HEK293 (cell line): ENCODE results near the gene UBE2G2.
A peak's percentile ranks its signal among the peaks of the same experiment; 100 is the strongest.

Experiments used
- CTCF ChIA-PET: fragments of 350-600 bp; formaldehyde crosslinking; extraction: SDS; loops from one replicate; lab custom pipeline; 2021; ENCODE audit warnings: antibody characterized with exemption; lab: Yijun Ruan, JAX
- POLR2A ChIA-PET: fragments of 300-600 bp; formaldehyde crosslinking; extraction: SDS; loops from one replicate; lab custom pipeline; 2020; ENCODE audit warnings: antibody characterized with exemption, inconsistent platforms; lab: Yijun Ruan, JAX
- H3K27ac ChIP-seq: fragments of 200-500 bp; sonication (Bioruptor generic); 2 replicates; pipeline ENCODE4 v1.5.1; 2014; ENCODE audit warnings: low read depth, low read length, control low read depth, inconsistent platforms; ENCODE audit errors: extremely low read depth
- H3K36me3 ChIP-seq, 2 experiments: fragments of 200-500 bp in 1 of 2; sonication (Bioruptor generic) in 1 of 2; 1 replicate in 1 of 2; 2 replicates in 1 of 2; pipeline ENCODE4 v1.5.1; 2014 to 2017; ENCODE audit warnings: inconsistent platforms in 2 of 2, low read length in 2 of 2; ENCODE audit not compliant: control insufficient read depth in 2 of 2, insufficient read depth in 1 of 2
- H3K4me1 ChIP-seq: fragments of 200-500 bp; sonication (Bioruptor generic); 2 replicates; pipeline ENCODE4 v1.5.1; 2014; ENCODE audit warnings: mild to moderate bottlenecking, low read length, inconsistent platforms; ENCODE audit not compliant: control insufficient read depth, insufficient read depth
- H3K4me3 ChIP-seq: 2 replicates; pipeline ENCODE4 v1.5.1; 2011; ENCODE audit warnings: low read depth, mild to moderate bottlenecking, control low read depth, low read length, moderate library complexity
- H3K9me3 ChIP-seq: fragments of 200-500 bp; sonication (Bioruptor generic); 2 replicates; pipeline ENCODE4 v1.5.1; 2014; ENCODE audit warnings: low read depth, low read length, inconsistent platforms; ENCODE audit not compliant: control insufficient read depth, insufficient read depth
- KLF7 ChIP-seq: fragments of 450-650 bp; formaldehyde crosslinking; IDR thresholded peaks from 2 replicates; pipeline ENCODE4 v1.5.1; 2016; ENCODE audit warnings: missing biosample characterization, missing genetic modification characterization, borderline replicate concordance
- MEIS1 ChIP-seq: sonication (generic); formaldehyde crosslinking; IDR thresholded peaks from 2 replicates; pipeline ENCODE4 v1.8.1; 2022; ENCODE audit warnings: missing genetic modification reagents, mild to moderate bottlenecking, borderline replicate concordance
- REPIN1 ChIP-seq: fragments of 450-650 bp; formaldehyde crosslinking; IDR thresholded peaks from 2 replicates; pipeline ENCODE4 v1.5.1; 2017; ENCODE audit warnings: missing biosample characterization, missing genetic modification characterization, low read depth
- SCRT2 ChIP-seq: fragments of 450-650 bp; formaldehyde crosslinking; IDR thresholded peaks from 2 replicates; pipeline ENCODE4 v1.5.1; 2016; ENCODE audit warnings: missing biosample characterization, missing genetic modification characterization
- WT1 ChIP-seq: fragments of 450-650 bp; formaldehyde crosslinking; IDR thresholded peaks from 2 replicates; pipeline ENCODE4 v1.5.1; 2016; ENCODE audit warnings: missing biosample characterization, missing genetic modification characterization
- ZBTB20 ChIP-seq: fragments of 450-650 bp; formaldehyde crosslinking; IDR thresholded peaks from 2 replicates; pipeline ENCODE4 v1.5.1; 2016; ENCODE audit warnings: missing biosample characterization, missing genetic modification characterization
- ZFHX2 ChIP-seq: fragments of 450-650 bp; formaldehyde crosslinking; conservative IDR thresholded peaks from 2 replicates; pipeline ENCODE4 v1.5.1; 2016; ENCODE audit warnings: missing biosample characterization, missing genetic modification characterization
- ZFP3 ChIP-seq: fragments of 450-650 bp; formaldehyde crosslinking; IDR thresholded peaks from 2 replicates; pipeline ENCODE4 v1.5.1; 2016; ENCODE audit warnings: low read depth, missing biosample characterization, missing genetic modification characterization
- ZFP37 ChIP-seq: fragments of 450-650 bp; formaldehyde crosslinking; IDR thresholded peaks from 2 replicates; pipeline ENCODE4 v1.5.1; 2016; ENCODE audit warnings: missing biosample characterization, missing genetic modification characterization
- ZIC2 ChIP-seq: fragments of 450-650 bp; formaldehyde crosslinking; IDR thresholded peaks from 2 replicates; pipeline ENCODE4 v1.5.1; 2016; ENCODE audit warnings: missing biosample characterization, missing genetic modification characterization
- ZNF157 ChIP-seq: fragments of 450-650 bp; formaldehyde crosslinking; IDR thresholded peaks from 2 replicates; pipeline ENCODE4 v1.5.1; 2016; ENCODE audit warnings: missing biosample characterization, missing genetic modification characterization
- ZNF16 ChIP-seq: fragments of 450-650 bp; formaldehyde crosslinking; IDR thresholded peaks from 2 replicates; pipeline ENCODE4 v1.5.1; 2016; ENCODE audit warnings: low read depth, missing biosample characterization, missing genetic modification characterization
- ZNF239 ChIP-seq: fragments of 450-650 bp; formaldehyde crosslinking; IDR thresholded peaks from 2 replicates; pipeline ENCODE4 v1.5.1; 2016; ENCODE audit warnings: missing biosample characterization, missing genetic modification characterization
- ZNF423 ChIP-seq: fragments of 450-650 bp; formaldehyde crosslinking; IDR thresholded peaks from 2 replicates; pipeline ENCODE4 v1.5.1; 2016; ENCODE audit warnings: missing biosample characterization, missing genetic modification characterization
- ZNF585B ChIP-seq: fragments of 450-650 bp; formaldehyde crosslinking; IDR thresholded peaks from 2 replicates; pipeline ENCODE4 v1.5.1; 2016; ENCODE audit warnings: missing biosample characterization, missing genetic modification characterization
- ZNF621 ChIP-seq: fragments of 450-650 bp; formaldehyde crosslinking; IDR thresholded peaks from 2 replicates; pipeline ENCODE4 v1.5.1; 2017; ENCODE audit warnings: missing biosample characterization, missing genetic modification characterization
- ZNF707 ChIP-seq: fragments of 450-650 bp; formaldehyde crosslinking; IDR thresholded peaks from 2 replicates; pipeline ENCODE4 v1.5.1; 2016; ENCODE audit warnings: missing biosample characterization, missing genetic modification characterization
- ZNF747 ChIP-seq: fragments of 450-650 bp; formaldehyde crosslinking; IDR thresholded peaks from 2 replicates; pipeline ENCODE4 v1.5.1; 2016; ENCODE audit warnings: missing biosample characterization, missing genetic modification characterization
- ZNF843 ChIP-seq: fragments of 450-650 bp; formaldehyde crosslinking; IDR thresholded peaks from 2 replicates; pipeline ENCODE4 v1.5.1; 2016; ENCODE audit warnings: missing biosample characterization, missing genetic modification characterization
- TF ChIP-seq, protein P1 (sequence below): fragments of 450-650 bp; formaldehyde crosslinking; IDR thresholded peaks from 2 replicates; pipeline ENCODE4 v1.5.1; 2016; ENCODE audit warnings: missing biosample characterization, missing genetic modification characterization, borderline replicate concordance
- TF ChIP-seq, protein P2 (sequence below): fragments of 450-650 bp; formaldehyde crosslinking; IDR thresholded peaks from 2 replicates; pipeline ENCODE4 v1.5.1; 2016; ENCODE audit warnings: missing biosample characterization, missing genetic modification characterization
- TF ChIP-seq, protein P3 (sequence below): fragments of 450-650 bp; formaldehyde crosslinking; IDR thresholded peaks from 2 replicates; pipeline ENCODE4 v1.5.1; 2016; ENCODE audit warnings: missing biosample characterization, missing genetic modification characterization

UBE2G2 gene

DNA sequence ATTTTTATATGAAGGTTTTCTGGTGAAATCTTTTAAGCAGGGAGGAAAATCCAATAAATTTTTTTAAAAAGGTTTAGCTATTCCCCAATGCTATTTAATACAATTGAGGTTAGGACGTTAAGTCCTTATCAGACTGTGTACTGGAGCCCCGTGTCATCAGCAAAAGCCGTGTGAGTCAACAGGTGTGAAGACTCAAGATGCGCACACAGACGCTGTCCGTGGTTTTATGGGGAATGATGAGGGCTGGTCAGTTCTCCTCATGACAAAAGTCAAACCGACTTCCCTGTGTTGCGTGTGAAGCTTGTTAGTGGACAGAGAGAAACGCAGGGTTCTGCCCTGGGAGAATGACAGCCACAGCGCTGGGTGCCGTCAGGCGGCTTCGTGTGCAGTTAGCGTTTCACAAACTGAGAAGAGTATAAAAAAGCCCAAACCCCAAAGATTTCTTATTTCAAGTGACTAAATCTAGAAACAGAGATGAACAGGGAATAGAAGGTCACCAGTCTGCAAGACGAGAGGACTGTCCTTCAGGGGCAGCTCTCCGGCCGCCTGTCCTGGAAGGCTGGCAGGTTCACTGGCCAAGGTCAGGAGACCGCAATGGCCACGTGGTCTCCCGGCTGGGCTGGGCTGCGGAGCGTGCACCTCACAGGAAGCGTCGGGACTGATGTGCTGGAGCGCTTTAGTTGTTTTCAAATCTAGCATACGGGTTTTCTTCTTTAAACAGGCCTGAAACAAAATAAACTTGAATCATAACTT, 49.5 kb upstream of the UBE2G2 start:
- Histone ChIP-seq H3K4me3 (no peak overlapping the region), H3K27ac (no peak overlapping the region), H3K9me3 (no peaks in the 10 kb centered on the region), H3K36me3 (peaks cover 0 to 72% of the 10 kb centered on the region in 2 experiments; a peak in 2 of 3 replicates), H3K4me1 (no peaks in the 10 kb centered on the region)
- ChIA-PET POLR2A (no interaction called here), CTCF (interaction anchor here (0.8 kb wide), 1 partner anchor 18 kb away, joined by 5 read pairs; no protein-coding TSS in a partner anchor)
- TF ChIP-seq SCRT2 (tag by site-specific recombination) (peak; percentile 54), MEIS1 (CRISPR knock-in tag) (no peak)

DNA sequence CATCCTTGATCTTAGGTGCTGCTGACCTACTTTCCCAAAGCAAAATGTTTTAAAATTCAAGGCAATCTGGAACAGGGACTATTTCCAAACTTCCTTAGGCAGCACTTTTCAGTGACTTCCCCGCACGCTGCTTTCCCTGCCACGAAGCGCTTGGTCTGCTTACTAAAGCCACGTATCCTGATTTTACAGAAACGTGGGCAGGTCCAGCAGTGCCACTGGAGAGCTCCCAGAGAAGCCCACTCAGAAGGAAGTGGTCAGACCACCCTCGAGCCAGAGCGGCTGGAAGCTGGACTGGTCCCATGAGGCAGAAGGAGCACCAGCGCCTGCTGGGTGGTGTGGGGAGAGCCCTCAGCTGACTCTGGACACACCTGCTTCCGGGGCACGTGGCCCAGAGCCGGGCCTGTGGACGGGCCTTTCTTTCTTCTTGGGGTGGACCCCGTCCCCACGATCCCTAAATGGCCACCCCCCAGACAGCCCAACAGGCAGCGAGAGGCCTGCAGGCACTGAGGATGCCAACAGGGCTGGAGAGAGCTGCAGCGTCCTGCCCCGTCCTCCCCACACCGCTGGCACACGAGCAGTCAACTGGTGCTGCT, 48.7 kb upstream of the UBE2G2 start:
- H3K36me3 ChIP-seq = peaks cover 0 to 64% of the 10 kb centered on the region in 2 experiments; a peak in 2 of 3 replicates
- POLR2A ChIA-PET = no interaction called here
- no peaks in the 10 kb centered on the region for H3K4me1 ChIP-seq

More for the DNA sequence above, 48.7 kb upstream of the UBE2G2 start:
- no peak for TF ChIP-seq REPIN1
- no peak for TF ChIP-seq ZNF239 (tag by site-specific recombination)
- TF ChIP-seq ZNF157 (tag by site-specific recombination) = no peak
- no peak for TF ChIP-seq ZFHX2 (tag by site-specific recombination)
- TF ChIP-seq ZNF707 (tag by site-specific recombination) = no peak
- TF ChIP-seq ZNF423 (tag by site-specific recombination) = no peak
- TF ChIP-seq ZNF621 (tag by site-specific recombination) = no peak
- TF ChIP-seq, protein P1, sequence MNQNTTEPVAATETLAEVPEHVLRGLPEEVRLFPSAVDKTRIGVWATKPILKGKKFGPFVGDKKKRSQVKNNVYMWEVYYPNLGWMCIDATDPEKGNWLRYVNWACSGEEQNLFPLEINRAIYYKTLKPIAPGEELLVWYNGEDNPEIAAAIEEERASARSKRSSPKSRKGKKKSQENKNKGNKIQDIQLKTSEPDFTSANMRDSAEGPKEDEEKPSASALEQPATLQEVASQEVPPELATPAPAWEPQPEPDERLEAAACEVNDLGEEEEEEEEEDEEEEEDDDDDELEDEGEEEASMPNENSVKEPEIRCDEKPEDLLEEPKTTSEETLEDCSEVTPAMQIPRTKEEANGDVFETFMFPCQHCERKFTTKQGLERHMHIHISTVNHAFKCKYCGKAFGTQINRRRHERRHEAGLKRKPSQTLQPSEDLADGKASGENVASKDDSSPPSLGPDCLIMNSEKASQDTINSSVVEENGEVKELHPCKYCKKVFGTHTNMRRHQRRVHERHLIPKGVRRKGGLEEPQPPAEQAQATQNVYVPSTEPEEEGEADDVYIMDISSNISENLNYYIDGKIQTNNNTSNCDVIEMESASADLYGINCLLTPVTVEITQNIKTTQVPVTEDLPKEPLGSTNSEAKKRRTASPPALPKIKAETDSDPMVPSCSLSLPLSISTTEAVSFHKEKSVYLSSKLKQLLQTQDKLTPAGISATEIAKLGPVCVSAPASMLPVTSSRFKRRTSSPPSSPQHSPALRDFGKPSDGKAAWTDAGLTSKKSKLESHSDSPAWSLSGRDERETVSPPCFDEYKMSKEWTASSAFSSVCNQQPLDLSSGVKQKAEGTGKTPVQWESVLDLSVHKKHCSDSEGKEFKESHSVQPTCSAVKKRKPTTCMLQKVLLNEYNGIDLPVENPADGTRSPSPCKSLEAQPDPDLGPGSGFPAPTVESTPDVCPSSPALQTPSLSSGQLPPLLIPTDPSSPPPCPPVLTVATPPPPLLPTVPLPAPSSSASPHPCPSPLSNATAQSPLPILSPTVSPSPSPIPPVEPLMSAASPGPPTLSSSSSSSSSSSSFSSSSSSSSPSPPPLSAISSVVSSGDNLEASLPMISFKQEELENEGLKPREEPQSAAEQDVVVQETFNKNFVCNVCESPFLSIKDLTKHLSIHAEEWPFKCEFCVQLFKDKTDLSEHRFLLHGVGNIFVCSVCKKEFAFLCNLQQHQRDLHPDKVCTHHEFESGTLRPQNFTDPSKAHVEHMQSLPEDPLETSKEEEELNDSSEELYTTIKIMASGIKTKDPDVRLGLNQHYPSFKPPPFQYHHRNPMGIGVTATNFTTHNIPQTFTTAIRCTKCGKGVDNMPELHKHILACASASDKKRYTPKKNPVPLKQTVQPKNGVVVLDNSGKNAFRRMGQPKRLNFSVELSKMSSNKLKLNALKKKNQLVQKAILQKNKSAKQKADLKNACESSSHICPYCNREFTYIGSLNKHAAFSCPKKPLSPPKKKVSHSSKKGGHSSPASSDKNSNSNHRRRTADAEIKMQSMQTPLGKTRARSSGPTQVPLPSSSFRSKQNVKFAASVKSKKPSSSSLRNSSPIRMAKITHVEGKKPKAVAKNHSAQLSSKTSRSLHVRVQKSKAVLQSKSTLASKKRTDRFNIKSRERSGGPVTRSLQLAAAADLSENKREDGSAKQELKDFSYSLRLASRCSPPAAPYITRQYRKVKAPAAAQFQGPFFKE (tag by site-specific recombination) = no peak
- TF ChIP-seq ZNF585B (tag by site-specific recombination) = no peak
- no peak for TF ChIP-seq KLF7
- no peak for TF ChIP-seq WT1 (tag by site-specific recombination)
- TF ChIP-seq, protein P2, sequence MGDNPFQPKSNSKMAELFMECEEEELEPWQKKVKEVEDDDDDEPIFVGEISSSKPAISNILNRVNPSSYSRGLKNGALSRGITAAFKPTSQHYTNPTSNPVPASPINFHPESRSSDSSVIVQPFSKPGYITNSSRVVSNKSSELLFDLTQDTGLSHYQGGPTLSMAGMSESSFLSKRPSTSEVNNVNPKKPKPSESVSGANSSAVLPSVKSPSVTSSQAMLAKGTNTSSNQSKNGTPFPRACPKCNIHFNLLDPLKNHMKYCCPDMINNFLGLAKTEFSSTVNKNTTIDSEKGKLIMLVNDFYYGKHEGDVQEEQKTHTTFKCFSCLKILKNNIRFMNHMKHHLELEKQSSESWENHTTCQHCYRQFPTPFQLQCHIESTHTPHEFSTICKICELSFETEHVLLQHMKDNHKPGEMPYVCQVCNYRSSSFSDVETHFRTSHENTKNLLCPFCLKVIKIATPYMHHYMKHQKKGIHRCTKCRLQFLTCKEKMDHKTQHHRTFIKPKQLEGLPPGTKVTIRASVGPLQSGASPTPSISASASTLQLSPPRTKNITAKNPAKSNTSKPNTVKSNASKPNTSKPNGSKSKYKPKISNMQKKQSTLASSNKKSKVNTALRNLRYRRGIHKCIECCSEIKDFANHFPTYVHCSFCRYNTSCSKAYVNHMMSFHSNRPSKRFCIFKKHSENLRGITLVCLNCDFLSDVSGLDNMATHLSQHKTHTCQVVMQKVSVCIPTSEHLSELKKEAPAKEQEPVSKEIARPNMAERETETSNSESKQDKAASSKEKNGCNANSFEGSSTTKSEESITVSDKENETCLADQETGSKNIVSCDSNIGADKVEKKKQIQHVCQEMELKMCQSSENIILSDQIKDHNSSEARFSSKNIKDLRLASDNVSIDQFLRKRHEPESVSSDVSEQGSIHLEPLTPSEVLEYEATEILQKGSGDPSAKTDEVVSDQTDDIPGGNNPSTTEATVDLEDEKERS = no peak
- no peak for TF ChIP-seq ZIC2
- TF ChIP-seq ZFP3 (tag by site-specific recombination) = no peak
- TF ChIP-seq ZFP37 = no peak
- no peak for TF ChIP-seq ZNF747 (tag by site-specific recombination)
- TF ChIP-seq ZBTB20 (tag by site-specific recombination) = no peak
- TF ChIP-seq, protein P3, sequence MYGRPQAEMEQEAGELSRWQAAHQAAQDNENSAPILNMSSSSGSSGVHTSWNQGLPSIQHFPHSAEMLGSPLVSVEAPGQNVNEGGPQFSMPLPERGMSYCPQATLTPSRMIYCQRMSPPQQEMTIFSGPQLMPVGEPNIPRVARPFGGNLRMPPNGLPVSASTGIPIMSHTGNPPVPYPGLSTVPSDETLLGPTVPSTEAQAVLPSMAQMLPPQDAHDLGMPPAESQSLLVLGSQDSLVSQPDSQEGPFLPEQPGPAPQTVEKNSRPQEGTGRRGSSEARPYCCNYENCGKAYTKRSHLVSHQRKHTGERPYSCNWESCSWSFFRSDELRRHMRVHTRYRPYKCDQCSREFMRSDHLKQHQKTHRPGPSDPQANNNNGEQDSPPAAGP (tag by site-specific recombination) = no peak
- no peak for TF ChIP-seq ZNF16 (tag by site-specific recombination)
- TF ChIP-seq ZNF843 (tag by site-specific recombination) = no peak
- TF ChIP-seq, all 188 proteins: peak for 0
- no peaks in the 10 kb centered on the region for H3K9me3 ChIP-seq
- H3K4me3 ChIP-seq = no peak overlapping the region
- CTCF ChIA-PET = interaction anchor here (0.7 kb wide), 1 partner anchor 21 kb away, joined by 3 read pairs; no protein-coding TSS in a partner anchor
- no peak overlapping the region for H3K27ac ChIP-seq
